ENCODE data around the gene TMEM260.

Gene TMEM260

GRCh38 chr14:56587701-56588100, 8.1 kb downstream of the TMEM260 start:
- TF ChIP-seq POLR2AphosphoS5 (IDR thresholded peaks at IDR 0.05; ENCODE audit: low read depth): no peak
- TF ChIP-seq SPI1 (IDR thresholded peaks at IDR 0.05; ENCODE audit: borderline replicate concordance, low read depth): no peak
- H3K27me3 ChIP-seq (ENCODE audit: insufficient read depth, poor library complexity, severe bottlenecking): no peaks in the 10 kb centered on the region
- no peak for DNase-seq (ENCODE audit: low read depth in 1 of 2, low spot score in 1 of 2)
- H3K27ac ChIP-seq (replicated peaks): no peak overlapping the region
- H3K4me3 ChIP-seq (replicated peaks; ENCODE audit: insufficient read depth, low read length): no peak overlapping the region

DNA sequence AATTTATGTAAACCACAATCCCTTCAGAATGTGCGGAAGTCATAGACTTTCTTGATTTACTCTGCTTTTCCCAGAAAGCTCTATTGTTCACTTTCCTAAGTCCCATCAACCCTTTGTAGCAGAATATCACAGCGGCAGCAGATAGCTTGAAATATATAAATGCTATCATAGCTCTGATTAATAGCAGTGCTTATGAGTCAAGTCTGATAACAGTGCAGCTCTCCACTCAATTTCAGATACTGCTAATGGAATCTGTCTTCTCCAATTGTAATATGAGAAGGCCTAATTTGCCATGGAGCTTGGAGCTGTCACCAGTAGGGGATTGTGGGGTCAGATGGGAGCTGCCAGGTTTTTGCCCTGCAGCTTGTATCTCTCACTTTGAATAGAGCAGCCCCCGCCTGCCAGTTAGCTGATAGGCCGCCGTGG, 10.9 kb downstream of the TMEM260 start:
- Histone ChIP-seq H3K27me3 (ENCODE audit: insufficient read depth, poor library complexity, severe bottlenecking) (no peaks in the 10 kb centered on the region), H3K27ac (replicated peaks) (no peak overlapping the region), H3K4me3 (replicated peaks; ENCODE audit: insufficient read depth, low read length) (no peak overlapping the region)
- TF ChIP-seq REST (IDR thresholded peaks at IDR 0.05; ENCODE audit: insufficient replicate concordance, low read depth) (no peak), CTCF (IDR thresholded peaks at IDR 0.05; ENCODE audit: insufficient read depth, low read length) (no peak), SPI1 (IDR thresholded peaks at IDR 0.05; ENCODE audit: borderline replicate concordance, low read depth) (no peak), GABPA (IDR thresholded peaks at IDR 0.05; ENCODE audit: low read depth) (no peak), POLR2AphosphoS5 (IDR thresholded peaks at IDR 0.05; ENCODE audit: low read depth) (no peak)
- no peak for DNase-seq (ENCODE audit: low read depth in 1 of 2, low spot score in 1 of 2)

DNA sequence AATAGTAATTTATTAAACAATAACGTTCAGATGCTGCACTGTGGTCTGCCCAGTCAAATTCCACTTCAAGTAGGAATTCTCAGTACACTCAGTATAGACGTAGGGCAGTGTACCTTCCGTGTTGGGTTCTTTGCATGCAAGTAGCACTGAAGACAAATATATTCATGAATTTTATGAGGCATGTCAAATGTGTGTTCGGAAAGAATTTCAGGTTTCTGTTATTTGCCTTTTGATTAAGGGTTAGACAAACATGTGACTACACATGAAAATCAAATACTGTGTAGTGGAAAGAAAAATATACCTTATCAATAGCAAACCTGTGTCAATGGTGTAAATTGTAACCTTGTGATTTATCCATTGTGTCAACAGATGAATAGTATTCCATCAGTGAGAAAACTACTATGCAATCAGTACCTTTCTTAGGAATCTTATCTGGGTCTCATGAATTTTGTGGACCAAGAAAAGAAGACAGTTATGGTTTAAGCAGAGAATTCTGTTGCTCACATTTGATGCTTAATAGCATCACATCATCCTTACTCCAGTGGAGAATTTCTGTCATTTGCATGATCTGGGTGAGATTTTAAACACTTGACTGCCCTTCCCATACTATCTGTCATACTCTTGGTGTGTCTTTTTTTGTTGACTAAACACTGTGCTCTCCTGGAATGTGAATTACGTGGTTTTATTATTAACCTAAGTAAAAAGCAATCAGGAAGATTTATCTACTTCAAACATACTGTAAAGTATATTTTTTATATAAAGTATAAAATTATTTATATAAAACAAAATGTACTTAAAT, 13.3 kb downstream of the TMEM260 start:
- no peak for TF ChIP-seq POLR2AphosphoS5 (IDR thresholded peaks at IDR 0.05; ENCODE audit: low read depth)
- TF ChIP-seq GABPA (IDR thresholded peaks at IDR 0.05; ENCODE audit: low read depth): no peak
- no peak for TF ChIP-seq REST (IDR thresholded peaks at IDR 0.05; ENCODE audit: insufficient replicate concordance, low read depth)
- no peak for TF ChIP-seq CTCF (IDR thresholded peaks at IDR 0.05; ENCODE audit: insufficient read depth, low read length)
- no peak for TF ChIP-seq SPI1 (IDR thresholded peaks at IDR 0.05; ENCODE audit: borderline replicate concordance, low read depth)
- H3K27me3 ChIP-seq (ENCODE audit: insufficient read depth, poor library complexity, severe bottlenecking): no peaks in the 10 kb centered on the region
- H3K4me3 ChIP-seq (replicated peaks; ENCODE audit: insufficient read depth, low read length): no peak overlapping the region
- no peak overlapping the region for H3K27ac ChIP-seq (replicated peaks)
- no peak for DNase-seq (ENCODE audit: low read depth in 1 of 2, low spot score in 1 of 2)

GRCh38 chr14:56594428-56594827, 14.8 kb downstream of the TMEM260 start:
- no peak for DNase-seq (ENCODE audit: low read depth in 1 of 2, low spot score in 1 of 2)
- TF ChIP-seq SPI1 (IDR thresholded peaks at IDR 0.05; ENCODE audit: borderline replicate concordance, low read depth) (no peak), REST (IDR thresholded peaks at IDR 0.05; ENCODE audit: insufficient replicate concordance, low read depth) (no peak), POLR2AphosphoS5 (IDR thresholded peaks at IDR 0.05; ENCODE audit: low read depth) (no peak), CTCF (IDR thresholded peaks at IDR 0.05; ENCODE audit: insufficient read depth, low read length) (no peak), GABPA (IDR thresholded peaks at IDR 0.05; ENCODE audit: low read depth) (no peak)
- no peaks in the 10 kb centered on the region for H3K27me3 ChIP-seq (ENCODE audit: insufficient read depth, poor library complexity, severe bottlenecking)
- H3K27ac ChIP-seq (replicated peaks): no peak overlapping the region
- H3K4me3 ChIP-seq (replicated peaks; ENCODE audit: insufficient read depth, low read length): no peak overlapping the region
